DMS153 treated with DMSO at 0.1 percent for 48 hours (cell line): ENCODE data around the gene TRNAU1AP.
"Not testable (repeated sequence)": the region's sequence is repeated elsewhere in the genome, so short reads cannot be mapped to it uniquely, and the experiment has no call there.

Experiments used
- DNase-seq: peaks from one replicate; lab custom pipeline; 2025; ENCODE audit not compliant: unreplicated experiment; lab: John Stamatoyannopoulos, UW

Gene TRNAU1AP

DNA sequence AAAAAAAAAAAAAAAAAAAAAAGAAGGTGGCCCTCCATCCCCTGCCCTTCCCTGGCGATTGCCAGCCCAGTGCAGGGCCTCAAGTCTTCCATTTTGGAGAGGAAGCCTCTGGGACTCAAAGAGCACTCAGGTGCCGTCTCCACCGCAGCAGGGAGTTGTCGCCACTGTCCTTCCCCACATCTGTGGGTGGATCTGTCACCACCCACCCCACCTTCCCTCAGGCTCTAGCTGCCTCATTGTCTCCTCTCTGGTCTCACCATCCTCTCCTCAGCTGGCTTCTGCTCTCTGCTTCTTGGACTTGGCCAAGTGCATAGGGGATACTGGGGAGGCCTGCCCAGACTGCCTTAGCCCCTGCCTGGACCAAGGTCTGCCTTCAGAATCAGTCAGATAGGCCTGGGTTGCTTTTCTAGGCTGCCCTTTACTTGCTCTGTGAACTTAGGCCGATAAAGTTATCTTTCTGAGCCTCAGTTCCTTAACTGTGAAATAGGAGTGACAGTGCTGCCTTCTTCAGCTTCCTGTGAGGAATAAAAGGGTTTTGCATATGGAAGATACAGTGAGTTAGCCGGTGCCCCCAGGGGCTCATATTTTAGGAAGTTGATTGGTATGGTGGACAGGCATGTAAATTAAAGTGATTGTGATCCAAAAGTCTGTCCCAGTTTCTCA, 31.3 kb upstream of the TRNAU1AP start:
- DNase-seq = no peak

DNA sequence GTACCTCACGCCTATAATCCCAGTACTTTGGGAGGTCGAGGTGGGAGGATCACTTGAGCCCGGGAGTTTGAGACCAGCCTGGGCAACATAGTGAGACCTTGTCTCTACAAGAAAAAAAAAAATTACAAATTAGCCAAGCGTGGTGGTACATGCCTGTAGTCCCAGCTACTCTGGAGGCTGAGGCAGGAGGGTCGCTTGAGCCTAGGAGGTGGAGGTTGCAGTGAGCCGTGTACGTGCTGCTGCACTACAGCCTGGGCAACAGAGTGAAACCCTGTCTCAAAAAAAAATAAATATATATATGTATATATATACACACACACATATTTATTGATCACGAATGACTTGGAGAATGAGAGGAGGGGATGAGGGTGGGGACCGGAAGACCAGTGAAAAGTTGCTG, 30.3 kb upstream of the TRNAU1AP start:
- not testable (repeated sequence) for DNase-seq

DNA sequence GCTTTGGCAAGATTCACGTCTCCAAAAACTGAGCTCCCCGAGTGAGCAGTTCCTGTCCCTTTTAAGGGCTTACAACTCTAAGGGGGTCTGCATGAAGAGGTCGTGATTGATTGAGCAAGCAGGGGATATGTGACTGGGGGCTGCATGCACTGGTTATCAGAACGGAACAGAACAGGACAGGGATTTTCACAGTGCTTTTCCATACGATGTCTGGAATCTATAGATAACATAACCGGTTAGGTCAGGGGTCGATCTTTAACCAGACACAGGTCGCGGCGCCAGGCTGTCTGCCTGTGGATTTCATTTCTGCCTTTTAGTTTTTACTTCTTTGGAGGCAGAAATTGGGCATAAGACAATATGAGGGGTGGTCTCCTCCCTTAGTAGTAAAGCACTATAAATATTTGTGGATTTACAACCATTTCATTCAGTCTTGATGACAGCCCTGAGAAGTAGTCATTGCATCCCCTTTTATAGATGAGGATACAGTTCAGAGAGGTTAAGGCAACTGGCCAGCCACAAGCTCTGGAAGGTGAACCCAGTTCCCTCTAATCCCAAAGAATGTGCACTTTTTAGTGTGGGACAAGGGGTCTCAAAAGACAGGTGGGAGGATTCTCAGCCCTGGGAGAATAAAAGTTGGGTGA, 27.8 kb upstream of the TRNAU1AP start:
- DNase-seq = not testable (repeated sequence)

DNA sequence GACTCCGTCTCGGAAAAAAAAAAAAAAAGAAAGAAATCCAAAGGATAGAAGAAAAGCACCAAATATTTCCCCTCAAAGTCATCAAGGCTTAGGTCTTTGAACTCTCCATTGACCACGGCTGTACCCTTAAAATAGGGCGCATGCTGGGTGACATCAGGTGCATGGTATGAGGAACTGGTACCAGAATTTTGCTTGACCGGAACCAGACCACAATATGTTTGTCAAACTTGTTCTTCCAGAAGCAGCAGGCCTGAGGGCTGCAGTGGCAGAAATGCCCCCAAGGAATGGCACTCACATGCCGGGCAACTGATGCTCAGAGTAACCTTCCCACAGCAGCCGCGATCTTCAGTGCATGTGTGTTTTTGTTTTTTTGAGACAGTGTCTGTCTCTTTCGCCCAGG, 26.0 kb upstream of the TRNAU1AP start:
- no peak for DNase-seq

DNA sequence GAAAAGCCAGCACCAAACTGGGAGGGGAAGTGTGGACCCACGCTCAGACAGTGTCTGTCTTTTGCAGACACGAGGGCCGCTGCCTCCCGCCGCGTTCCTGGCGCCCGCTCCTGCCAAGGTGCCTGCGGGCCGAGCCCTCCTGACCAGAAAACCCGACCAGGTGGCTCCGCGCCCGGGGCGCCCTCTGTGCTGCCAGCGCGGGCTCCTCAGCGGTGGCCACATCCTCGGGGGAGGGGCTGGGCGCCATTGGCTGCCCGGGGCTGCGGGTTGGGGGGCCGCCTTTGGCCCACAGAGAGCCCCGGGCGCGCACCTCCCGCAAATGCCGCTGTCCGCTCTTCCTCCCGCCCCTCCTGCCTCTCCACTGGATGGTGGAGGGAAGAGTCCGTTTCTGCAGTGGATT, 22.4 kb upstream of the TRNAU1AP start:
- DNase-seq = no peak

DNA sequence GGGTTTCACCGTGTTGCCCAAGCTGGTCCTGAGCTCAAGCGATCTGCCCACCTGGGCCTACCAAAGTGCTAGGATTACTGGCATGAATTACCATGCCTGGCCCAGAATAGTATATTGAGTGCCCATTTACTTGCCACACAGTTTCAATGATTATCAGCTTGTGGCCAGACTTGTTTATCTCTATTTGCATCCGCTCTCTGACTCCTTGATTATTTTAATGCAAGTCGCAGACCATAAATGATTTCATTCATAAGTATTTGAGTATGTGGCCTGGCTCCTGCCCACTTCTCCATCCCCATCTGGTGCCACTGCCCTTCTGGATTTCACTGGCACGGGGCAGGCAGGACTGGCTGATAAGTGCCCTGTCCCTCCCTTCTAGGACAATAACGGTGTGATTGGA, 18.2 kb upstream of the TRNAU1AP start:
- DNase-seq = no peak

DNA sequence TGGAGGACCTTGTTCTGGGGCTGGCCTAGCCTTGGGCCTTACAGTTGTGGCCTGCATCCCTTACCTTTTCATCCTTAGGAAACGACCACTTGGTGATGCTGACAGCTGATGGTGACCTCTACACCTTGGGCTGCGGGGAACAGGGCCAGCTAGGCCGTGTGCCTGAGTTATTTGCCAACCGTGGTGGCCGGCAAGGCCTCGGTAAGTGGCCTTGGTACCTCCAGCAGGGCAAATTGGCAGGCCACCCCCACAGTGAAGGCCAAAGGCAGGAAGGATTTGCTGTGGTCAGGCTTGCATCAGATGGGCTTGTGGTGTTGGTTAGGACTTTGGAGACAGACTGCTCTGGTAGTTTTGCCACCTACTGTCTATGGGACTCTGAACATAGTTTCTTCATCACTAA, 17.7 kb upstream of the TRNAU1AP start:
- no peak for DNase-seq

DNA sequence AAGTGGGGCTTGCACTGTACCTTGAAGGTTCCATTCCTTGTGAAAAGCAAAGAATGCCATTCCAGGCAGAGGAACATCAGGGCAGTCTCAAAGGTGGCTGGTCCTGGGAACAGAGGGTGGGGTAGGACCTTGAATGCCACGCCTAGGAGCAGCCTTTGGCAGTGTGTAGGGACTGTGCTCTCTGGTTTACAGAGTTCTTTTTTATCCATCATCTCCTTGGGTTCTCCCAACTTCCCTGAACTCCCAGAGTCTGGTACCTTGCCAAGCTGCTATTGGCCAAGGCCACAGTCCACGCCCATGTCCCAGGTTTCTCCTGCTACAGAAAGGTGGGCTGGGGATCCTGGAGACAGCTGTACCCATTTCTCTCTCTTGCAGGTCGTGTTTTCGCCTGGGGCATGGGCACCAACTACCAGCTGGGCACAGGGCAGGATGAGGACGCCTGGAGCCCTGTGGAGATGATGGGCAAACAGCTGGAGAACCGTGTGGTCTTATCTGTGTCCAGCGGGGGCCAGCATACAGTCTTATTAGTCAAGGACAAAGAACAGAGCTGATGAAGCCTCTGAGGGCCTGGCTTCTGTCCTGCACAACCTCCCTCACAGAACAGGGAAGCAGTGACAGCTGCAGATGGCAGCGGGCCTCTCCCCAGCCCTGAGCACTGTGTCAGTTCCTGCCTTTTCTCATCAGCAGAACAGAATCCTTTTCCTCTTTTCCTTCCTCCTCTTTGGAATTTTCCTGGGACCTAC, 15.3 kb upstream of the TRNAU1AP start:
- DNase-seq = no peak

DNA sequence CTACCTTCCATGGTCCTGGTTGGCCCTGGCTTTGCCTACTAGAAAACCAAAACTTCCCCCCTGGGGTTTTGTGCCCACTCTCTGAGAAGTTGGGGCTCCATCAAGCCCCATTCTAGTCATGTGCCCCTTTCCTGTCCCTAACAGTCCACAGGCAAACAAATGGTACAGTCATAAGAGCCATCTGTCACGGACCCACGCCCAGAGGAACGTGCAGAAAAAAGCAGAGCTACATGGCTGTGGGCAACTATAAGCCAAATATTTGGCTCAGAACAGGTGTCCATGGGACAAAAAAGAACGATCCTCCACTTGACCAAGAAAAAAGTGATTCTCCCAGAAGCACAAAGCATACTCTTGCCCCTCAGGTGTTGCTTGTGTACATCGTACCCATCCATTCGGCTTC, 14.6 kb upstream of the TRNAU1AP start:
- no peak for DNase-seq

DNA sequence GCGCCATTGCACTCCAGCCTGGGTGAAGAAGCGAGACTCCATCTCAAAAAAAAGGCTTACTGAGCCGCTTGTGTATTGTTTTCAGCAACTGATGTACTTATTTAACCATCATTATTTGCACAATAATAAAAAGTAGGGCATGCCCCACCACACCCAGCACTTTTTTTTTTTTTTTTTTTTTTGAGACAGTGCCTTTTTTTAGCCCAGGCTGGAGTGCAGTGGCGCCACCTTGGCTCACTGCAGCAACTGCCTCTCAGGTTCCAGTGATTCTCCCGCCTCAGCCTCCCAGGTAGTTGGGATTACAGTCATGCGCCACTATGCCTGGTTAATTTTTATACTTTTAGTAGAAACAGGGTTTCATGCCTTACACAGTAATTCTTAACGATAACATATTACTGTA, 12.2 kb upstream of the TRNAU1AP start:
- DNase-seq = no peak

DNA sequence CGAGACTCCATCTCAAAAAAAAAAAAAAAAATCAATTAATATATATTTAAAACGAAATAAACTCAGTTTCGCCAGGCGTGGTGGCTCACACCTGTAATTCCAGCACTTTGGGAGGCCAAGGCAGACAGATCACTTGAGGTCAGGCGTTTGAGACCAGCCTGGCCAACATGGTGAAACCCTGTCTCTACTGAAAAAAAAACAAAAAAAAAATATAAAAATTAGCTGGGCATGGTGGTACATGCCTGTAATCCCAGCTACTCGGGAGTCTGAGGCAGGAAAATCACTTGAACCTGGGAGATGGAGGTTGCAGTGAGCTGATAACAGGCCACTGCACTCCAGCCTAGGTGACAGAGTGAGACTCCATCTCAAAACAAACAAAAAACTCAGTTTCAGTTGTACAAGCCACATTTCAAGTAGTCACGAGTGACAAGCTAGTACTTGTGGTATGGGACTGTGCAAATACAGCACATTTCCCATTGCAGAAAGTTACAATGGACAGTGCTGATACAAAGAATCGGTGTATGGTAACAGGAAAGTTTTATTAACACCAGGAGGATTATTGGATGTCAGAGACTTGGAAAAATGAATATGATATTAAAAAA, 11.4 kb upstream of the TRNAU1AP start:
- not testable (repeated sequence) for DNase-seq

DNA sequence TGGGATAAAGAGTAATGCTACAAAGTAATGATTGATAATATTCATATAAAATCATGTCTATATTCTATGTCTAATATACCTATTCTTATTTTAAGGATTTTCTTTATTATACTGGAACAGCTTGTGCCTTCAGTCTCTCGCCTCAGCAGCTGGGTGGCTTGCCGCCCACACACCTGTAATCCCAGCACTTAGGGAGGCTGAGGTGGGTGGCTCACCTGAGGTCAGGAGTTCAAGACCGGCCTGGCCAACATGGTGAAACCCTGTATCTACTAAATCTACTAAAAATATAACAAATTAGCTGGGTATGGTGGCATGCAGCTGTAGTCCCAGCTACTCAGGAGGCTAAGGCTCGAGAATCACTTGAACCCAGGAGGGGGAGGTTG, 7.6 kb upstream of the TRNAU1AP start:
- DNase-seq = no peak

DNA sequence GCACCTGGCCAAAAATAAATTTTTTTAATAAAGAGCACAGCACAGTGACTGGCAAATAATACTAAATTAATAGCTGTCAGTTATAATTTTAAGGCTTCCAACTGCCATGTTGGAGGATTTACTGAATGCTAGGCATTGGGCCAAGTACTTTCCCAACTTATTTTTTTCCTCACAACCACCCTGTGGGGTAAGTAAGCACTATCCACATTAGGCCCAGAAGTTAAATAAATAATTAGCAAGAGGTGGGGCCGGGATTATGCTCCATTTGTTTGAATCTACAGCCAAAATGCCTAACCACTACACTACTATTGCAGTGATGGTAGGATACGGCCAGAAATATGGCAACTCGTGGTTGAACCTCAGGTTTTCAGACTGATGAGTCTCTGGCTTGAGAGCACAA, 4.6 kb upstream of the TRNAU1AP start:
- no peak for DNase-seq

DNA sequence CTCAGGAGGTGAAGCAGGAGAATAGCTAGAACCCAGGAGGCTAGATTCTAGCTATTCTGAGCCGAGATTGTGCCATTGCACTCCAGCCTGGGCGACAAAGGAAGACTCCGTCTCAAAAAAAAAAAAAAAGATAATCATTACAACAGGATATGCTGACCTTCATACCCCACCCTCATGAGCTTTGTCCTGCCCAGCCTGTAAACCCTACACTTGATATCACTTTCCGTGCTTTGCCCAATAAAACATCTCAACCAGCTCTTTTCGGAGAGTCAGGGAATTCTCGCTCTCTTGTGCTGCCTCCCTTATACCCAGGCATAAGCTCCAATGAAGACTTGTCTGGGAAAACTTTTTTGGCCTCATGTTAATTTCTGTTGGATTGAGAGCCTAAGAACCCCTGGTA, 1.5 kb upstream of the TRNAU1AP start:
- no peak for DNase-seq

DNA sequence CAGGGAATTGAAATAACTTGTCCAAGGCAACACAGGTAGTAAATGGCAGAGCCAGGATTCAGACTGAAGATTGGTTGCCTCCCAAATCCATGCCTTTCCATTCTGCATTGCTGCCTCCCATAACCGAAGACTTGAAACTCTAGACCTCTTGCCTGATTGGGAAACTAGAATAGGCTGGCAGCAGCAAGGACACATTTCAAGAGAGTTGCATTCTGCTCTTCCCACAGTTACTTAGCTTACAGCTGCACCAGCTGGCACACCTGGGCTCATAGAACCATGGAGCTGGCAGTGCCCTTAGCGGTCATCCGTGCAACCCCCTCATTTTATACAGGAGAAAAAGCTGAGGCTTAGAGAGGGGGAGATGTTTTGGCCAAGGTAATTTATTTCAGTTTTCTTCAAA, 8.0 kb downstream of the TRNAU1AP start:
- DNase-seq = no peak

DNA sequence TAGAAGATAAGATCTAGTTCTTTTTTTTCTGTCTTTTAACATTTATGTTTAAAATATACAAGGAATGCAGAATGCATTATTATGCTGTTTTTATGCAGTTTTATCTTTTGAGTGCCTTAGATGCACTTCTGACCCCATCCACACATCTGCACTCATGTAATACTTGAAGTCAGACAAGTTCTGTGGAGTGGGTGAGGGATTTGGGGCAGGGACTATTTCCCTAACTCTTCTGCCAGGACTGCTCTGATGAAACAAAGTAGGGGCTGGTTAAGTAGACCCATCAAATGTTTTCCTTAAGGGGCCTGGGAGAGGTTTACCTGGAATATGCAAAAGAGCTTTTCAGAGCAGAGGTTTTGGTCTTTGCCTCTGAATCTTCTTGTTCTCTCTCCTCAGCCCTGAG, 11.4 kb downstream of the TRNAU1AP start:
- no peak for DNase-seq

DNA sequence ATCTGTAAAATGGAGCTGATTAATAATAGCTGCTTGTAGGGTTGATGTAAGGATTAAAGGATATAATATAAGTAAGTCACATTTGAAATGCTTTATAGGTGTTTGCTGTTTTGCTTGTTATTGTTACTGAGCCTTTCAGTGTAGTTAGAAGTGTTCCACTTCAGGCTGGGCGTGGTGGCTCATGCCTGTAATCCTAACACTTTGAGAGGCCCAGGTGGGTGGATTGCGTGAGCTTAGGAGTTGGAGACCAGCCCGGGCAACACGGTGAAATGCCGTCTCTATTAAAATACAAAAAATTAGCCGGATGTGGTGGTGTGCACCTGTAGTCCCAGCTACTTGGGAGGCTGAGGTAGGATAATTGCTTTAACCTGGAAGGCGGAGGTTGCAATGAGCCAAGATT, 12.2 kb downstream of the TRNAU1AP start:
- no peak for DNase-seq

DNA sequence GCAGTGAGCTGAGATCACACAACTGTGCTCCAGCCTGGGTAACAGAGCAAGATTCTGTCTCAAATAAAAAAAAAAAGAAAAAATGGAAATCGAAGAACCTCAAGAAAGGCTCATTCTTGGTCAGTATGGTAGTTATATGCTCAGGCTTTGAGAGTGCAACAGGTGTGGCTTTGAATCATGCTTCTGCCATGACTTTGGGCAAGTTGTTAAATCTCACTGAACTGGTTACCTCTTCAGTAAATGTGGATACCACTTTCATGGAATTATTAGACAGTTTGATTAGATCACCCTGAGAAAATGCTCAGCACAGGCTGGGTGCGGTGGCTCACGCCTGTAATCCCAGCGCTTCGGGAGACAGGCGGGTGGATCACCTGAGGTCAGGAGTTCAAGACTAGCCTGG, 12.8 kb downstream of the TRNAU1AP start:
- no peak for DNase-seq

DNA sequence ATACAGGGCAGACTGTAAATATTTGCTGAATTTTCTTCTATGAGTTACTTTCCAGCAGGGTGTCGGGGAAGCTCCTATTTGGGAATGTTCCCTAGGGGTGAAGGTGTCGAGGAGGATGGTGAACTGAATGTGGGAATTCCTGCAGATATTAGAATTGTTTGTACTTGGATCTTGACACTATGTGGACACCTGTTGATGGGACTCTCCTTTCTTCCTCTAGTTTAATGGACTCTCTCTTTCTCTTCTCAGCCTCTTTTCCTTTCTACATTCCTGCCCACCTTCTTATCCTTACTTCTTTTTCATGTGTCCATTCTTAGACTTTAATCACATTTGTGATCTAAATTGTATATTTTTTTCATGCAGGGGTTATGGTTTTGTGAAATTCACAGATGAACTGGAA, 14.0 kb downstream of the TRNAU1AP start:
- no peak for DNase-seq

DNA sequence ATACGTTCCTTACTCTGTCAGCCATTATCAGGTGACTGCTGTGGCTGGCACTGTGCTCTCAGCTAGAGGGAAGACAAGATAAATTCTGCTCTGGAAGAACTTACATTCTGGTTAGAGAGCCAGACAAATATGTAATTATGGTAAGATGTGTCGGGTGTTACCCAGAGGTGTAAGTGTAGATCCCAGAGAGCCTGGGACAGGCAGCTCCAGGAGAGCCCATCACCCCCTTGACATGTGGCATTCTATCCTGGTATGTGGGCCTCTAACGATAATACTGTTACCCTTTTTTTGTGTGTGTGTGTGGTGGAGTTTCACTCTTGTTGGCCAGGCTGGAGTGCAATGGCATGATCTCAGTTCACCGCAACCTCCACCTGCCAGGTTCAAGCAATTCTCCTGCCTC, 19.0 kb downstream of the TRNAU1AP start:
- no peak for DNase-seq

DNA sequence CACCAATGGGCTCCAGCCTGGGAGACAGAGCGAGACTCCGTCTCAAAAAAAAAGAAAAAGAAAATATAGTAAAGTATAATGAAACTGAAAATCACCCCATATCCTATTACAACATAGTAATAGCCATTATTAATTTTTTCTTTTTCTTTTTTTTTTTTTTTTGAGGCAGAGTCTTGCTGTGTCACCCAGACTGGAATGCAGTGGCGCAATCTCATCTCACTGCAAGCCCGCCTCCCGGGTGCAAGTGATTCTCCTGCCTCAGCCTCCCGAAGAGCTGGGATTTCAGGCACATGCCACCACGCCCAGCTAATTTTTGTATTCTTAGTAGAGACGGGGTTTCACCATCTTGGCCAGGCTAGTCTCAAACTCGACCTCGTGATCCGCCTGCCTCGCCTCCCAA, 20.0 kb downstream of the TRNAU1AP start:
- not testable (repeated sequence) for DNase-seq

DNA sequence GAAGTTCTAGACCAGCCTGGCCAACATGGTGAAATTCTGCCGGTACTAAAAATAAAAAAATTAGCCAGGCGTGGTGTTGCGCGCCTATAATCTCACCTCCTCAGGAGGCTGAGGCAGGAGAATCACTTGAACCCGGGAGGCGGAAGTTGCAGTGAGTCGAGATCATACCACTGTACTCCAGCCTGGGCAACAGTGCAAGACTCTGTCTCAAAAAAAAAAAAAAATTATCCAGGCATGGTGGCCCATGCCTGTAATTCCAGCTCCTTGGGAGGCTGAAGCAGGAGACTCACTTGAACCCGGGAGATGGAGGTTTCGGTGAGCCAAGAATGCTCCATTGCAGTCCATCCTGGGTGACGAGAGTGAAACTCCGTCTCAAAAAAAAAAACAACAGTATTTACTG, 20.7 kb downstream of the TRNAU1AP start:
- no peak for DNase-seq
